ENCODE measurements around the gene GID4.

GRCh38 chr17:18079543-18079942, 40.3 kb downstream of the GID4 start:
- TF ChIP-seq CTCF (IDR thresholded peaks at IDR 0.05) (no peak), POLR2A (IDR thresholded peaks at IDR 0.05) (no peak)

Data from body of pancreas (tissue), 4 donors.